Measurements from ENCODE around the gene ZNF354B. TPM values are rescaled to one million over a fixed set of nuclear protein-coding genes. Genes with fewer than 3 reads are reported as not detected.

Gene ZNF354B
- total RNA-seq, 1 donor from 2014 or later, result 9.8 TPM

DNA sequence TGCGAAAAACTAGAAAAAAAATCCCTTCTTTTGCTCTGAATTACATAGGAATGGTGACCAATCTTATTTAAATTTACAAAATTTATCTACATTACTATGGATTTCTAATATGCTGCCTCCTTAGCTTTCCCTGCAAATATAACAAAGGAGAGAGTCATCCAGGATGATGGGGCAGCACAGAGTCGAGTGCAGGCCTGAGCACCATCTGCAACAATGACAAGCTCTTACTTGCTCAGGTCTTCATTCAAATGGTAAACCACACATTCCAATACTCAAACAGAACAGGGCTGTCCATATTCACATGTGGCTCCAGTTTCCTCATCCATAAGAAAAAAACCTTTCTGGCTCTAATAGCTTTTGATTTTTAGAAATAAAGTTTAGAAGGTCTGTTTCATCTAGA, 33.5 kb upstream of the ZNF354B start:
- Histone ChIP-seq H3K9ac (ENCODE audit: low read length) (no peak overlapping the region), H4K20me1 (ENCODE audit: insufficient read depth, low read length) (no peaks in the 10 kb centered on the region), H3K79me2 (ENCODE audit: insufficient read depth, low read length) (no peaks in the 10 kb centered on the region), H3K9me3 (ENCODE audit: insufficient read depth, low read depth, low read length) (peaks cover 4% of the 10 kb centered on the region), H2AFZ (ENCODE audit: low read depth, low read length) (no peak overlapping the region), H3K4me2 (ENCODE audit: low read length) (no peak overlapping the region), H3K36me3 (ENCODE audit: insufficient read depth, low read length) (no peaks in the 10 kb centered on the region), H3K27me3 (ENCODE audit: insufficient read depth, low read length) (no peaks in the 10 kb centered on the region), H3K4me1 (ENCODE audit: insufficient read depth, low read length) (no peaks in the 10 kb centered on the region), H3K4me3 (ENCODE audit: insufficient read depth, low read depth, low read length) (no peak overlapping the region), H3K27ac (ENCODE audit: low read depth, low read length) (no peak overlapping the region)
- Mint-ChIP-seq H3K4me1 (ENCODE audit: low read depth, unreplicated experiment) (peaks cover 10% of the 10 kb centered on the region), H3K27ac (ENCODE audit: unreplicated experiment) (no peak overlapping the region), H3K9me3 (ENCODE audit: unreplicated experiment) (peaks cover 3% of the 10 kb centered on the region), H3K4me3 (ENCODE audit: unreplicated experiment) (no peak overlapping the region), H3K27me3 (ENCODE audit: low read depth, unreplicated experiment) (no peaks in the 10 kb centered on the region), H3K36me3 (ENCODE audit: low read depth, unreplicated experiment) (no peaks in the 10 kb centered on the region)
- no peak for DNase-seq (ENCODE audit: low read depth)
- no peak for TF ChIP-seq EZH2 (IDR thresholded peaks at IDR 0.05; ENCODE audit: insufficient read depth, low read length)
- TF ChIP-seq, protein P1, sequence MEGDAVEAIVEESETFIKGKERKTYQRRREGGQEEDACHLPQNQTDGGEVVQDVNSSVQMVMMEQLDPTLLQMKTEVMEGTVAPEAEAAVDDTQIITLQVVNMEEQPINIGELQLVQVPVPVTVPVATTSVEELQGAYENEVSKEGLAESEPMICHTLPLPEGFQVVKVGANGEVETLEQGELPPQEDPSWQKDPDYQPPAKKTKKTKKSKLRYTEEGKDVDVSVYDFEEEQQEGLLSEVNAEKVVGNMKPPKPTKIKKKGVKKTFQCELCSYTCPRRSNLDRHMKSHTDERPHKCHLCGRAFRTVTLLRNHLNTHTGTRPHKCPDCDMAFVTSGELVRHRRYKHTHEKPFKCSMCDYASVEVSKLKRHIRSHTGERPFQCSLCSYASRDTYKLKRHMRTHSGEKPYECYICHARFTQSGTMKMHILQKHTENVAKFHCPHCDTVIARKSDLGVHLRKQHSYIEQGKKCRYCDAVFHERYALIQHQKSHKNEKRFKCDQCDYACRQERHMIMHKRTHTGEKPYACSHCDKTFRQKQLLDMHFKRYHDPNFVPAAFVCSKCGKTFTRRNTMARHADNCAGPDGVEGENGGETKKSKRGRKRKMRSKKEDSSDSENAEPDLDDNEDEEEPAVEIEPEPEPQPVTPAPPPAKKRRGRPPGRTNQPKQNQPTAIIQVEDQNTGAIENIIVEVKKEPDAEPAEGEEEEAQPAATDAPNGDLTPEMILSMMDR (IDR thresholded peaks at IDR 0.05; ENCODE audit: insufficient read depth, low read depth, low read length), result no peak
- FAIRE-seq, result no peak

DNA sequence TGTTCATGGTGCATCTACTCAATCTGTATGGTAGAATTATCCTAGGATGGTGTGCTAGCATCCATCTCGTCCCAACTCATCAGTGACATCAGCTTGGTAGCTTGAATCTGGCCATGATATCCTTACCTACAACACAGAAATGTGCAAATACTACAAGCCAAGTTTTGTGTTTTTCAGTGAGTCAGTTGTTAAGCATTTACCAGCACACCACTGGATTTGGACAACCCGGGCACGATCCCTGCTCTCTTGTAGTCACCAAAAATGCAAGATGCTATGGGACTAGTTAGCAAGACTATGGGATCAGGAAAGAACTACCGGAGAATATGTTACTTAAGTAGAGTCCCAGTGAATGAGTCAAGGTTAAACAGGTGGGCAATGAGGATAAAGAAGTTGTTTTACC, 32.1 kb upstream of the ZNF354B start:
- H3K9me3 ChIP-seq (ENCODE audit: insufficient read depth, low read depth, low read length), result peaks cover 4% of the 10 kb centered on the region
- no peak for TF ChIP-seq EZH2 (IDR thresholded peaks at IDR 0.05; ENCODE audit: insufficient read depth, low read length)
- TF ChIP-seq, protein P1 (IDR thresholded peaks at IDR 0.05; ENCODE audit: insufficient read depth, low read depth, low read length), result no peak
- H3K27ac Mint-ChIP-seq (ENCODE audit: unreplicated experiment), result no peak overlapping the region
- DNase-seq (ENCODE audit: low read depth) (no peak), FAIRE-seq (no peak)
- no peaks in the 10 kb centered on the region for H3K36me3 ChIP-seq (ENCODE audit: insufficient read depth, low read length)
- H3K9me3 Mint-ChIP-seq (ENCODE audit: unreplicated experiment), result peaks cover 5% of the 10 kb centered on the region
- H3K9ac ChIP-seq (ENCODE audit: low read length), result no peak overlapping the region
- H2AFZ ChIP-seq (ENCODE audit: low read depth, low read length), result no peak overlapping the region
- no peak overlapping the region for H3K27ac ChIP-seq (ENCODE audit: low read depth, low read length)
- H3K4me3 Mint-ChIP-seq (ENCODE audit: unreplicated experiment), result no peak overlapping the region
- H3K4me1 ChIP-seq (ENCODE audit: insufficient read depth, low read length), result no peaks in the 10 kb centered on the region
- H3K36me3 Mint-ChIP-seq (ENCODE audit: low read depth, unreplicated experiment), result no peaks in the 10 kb centered on the region
- H3K27me3 Mint-ChIP-seq (ENCODE audit: low read depth, unreplicated experiment), result no peaks in the 10 kb centered on the region
- peaks cover 10% of the 10 kb centered on the region for H3K4me1 Mint-ChIP-seq (ENCODE audit: low read depth, unreplicated experiment)
- H3K4me3 ChIP-seq (ENCODE audit: insufficient read depth, low read depth, low read length), result no peak overlapping the region
- H3K79me2 ChIP-seq (ENCODE audit: insufficient read depth, low read length), result no peaks in the 10 kb centered on the region
- H4K20me1 ChIP-seq (ENCODE audit: insufficient read depth, low read length), result no peaks in the 10 kb centered on the region
- H3K4me2 ChIP-seq (ENCODE audit: low read length), result no peak overlapping the region
- H3K27me3 ChIP-seq (ENCODE audit: insufficient read depth, low read length), result no peaks in the 10 kb centered on the region

DNA sequence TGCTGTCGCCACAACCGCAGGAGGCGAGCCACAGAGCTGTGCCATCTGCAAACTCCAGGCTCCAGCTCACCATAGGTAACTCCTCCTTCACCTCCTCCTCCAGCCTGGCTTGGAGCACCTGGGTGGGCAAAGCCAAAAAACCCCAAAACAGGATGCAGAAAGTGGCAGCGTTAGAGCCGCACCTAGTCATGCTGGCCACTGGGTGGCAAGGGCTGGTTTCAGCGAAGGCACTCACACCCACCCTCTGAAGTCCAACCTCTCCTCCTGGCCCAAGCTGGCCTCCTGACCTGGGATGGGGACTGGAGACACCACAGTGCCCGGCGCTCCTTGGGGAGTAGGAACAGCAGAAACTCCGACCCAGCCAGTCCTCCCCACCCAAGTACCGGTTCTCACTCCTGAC, 28.7 kb upstream of the ZNF354B start:
- peaks cover 5% of the 10 kb centered on the region for H3K9me3 Mint-ChIP-seq (ENCODE audit: unreplicated experiment)
- no peaks in the 10 kb centered on the region for H3K79me2 ChIP-seq (ENCODE audit: insufficient read depth, low read length)
- H3K4me3 ChIP-seq (ENCODE audit: insufficient read depth, low read depth, low read length), result no peak overlapping the region
- H3K27me3 Mint-ChIP-seq (ENCODE audit: low read depth, unreplicated experiment), result no peaks in the 10 kb centered on the region
- H3K9me3 ChIP-seq (ENCODE audit: insufficient read depth, low read depth, low read length), result peaks cover 4% of the 10 kb centered on the region
- H2AFZ ChIP-seq (ENCODE audit: low read depth, low read length), result no peak overlapping the region
- H3K4me3 Mint-ChIP-seq (ENCODE audit: unreplicated experiment), result no peak overlapping the region
- H3K27ac ChIP-seq (ENCODE audit: low read depth, low read length), result no peak overlapping the region
- no peak overlapping the region for H3K27ac Mint-ChIP-seq (ENCODE audit: unreplicated experiment)
- H4K20me1 ChIP-seq (ENCODE audit: insufficient read depth, low read length), result no peaks in the 10 kb centered on the region
- DNase-seq (ENCODE audit: low read depth), result no peak
- no peak overlapping the region for H3K4me2 ChIP-seq (ENCODE audit: low read length)
- no peaks in the 10 kb centered on the region for H3K36me3 Mint-ChIP-seq (ENCODE audit: low read depth, unreplicated experiment)
- FAIRE-seq, result no peak
- H3K4me1 Mint-ChIP-seq (ENCODE audit: low read depth, unreplicated experiment), result peaks cover 10% of the 10 kb centered on the region
- H3K36me3 ChIP-seq (ENCODE audit: insufficient read depth, low read length), result no peaks in the 10 kb centered on the region
- no peaks in the 10 kb centered on the region for H3K4me1 ChIP-seq (ENCODE audit: insufficient read depth, low read length)
- H3K9ac ChIP-seq (ENCODE audit: low read length), result no peak overlapping the region
- TF ChIP-seq, protein P1 (IDR thresholded peaks at IDR 0.05; ENCODE audit: insufficient read depth, low read depth, low read length), result no peak
- no peak for TF ChIP-seq EZH2 (IDR thresholded peaks at IDR 0.05; ENCODE audit: insufficient read depth, low read length)
- H3K27me3 ChIP-seq (ENCODE audit: insufficient read depth, low read length), result no peaks in the 10 kb centered on the region

All from astrocyte (in vitro differentiated cells and primary cell).